Muscle of back (tissue), 11 donors: Measurements from ENCODE around the gene AGAP2. TPM values are rescaled to one million over a fixed set of nuclear protein-coding genes. Genes with fewer than 3 reads are reported as not detected.

ENCODE experiments used
- DNase-seq, 3 donors: peaks; one replicate each; pipeline versions ENCODE4 v3.0.0 to v3.0.0-alpha.2; 2013
- polyA plus RNA-seq, 10 donors: library from polyadenylated mRNA; unstranded; fragments of 120-200 nt; gene quantifications; one replicate each; pipeline ENCODE4 v1.2.1, GENCODE V29; 2013; ENCODE audit not compliant: insufficient read length in 10 of 10

Gene AGAP2
- polyA plus RNA-seq, 10 donors = 5.6 to 12.5 (median 7.3) TPM

- DNase-seq = peak in 1 of 3 donors; percentile 64
These were observed 778 bp downstream of the AGAP2 start for GRCh38 chr12:57737467-57738460.

DNA sequence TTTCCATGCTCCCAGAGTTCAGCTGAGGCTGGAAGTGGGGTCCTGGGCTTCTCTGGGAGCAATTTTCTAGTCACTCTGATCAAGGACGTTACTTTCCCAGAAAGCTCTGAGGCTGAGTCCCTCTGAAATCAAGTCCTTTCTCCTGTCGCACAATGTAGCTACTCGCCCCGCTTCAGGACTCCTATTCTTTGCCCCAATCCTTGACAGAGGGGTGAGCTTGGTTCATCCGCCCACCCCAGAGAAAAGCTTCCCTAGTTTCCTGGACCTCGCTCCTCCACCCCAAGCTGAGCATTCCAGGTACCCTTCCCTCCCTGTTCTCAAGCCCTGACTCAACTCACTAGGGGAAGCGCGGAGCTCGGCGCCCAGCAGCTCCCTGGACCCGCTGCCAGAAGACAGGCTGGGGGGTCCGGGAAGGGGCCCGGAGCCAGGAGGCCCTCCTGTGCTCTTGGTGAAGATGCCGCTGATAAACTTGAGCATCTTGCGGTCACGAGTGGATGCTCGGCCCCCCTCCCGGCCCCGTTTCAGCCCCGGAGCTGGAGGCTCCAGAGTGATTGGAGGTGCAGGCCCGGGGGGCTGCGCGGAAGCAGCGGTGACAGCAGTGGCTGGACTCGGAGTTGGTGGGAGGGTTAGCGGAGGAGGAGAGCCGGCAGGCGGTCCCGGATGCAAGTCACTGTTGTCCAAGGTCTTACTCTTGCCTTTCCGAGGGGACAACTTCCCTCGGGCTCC is 1.6 kb downstream of the AGAP2 start:
- DNase-seq = no peak

- peak in 2 of 3 donors; percentile 61 to 86 for DNase-seq
These were observed 2.4 kb downstream of the AGAP2 start for GRCh38 chr12:57735952-57736740.

GRCh38 chr12:57735198-57735855 is 3.2 kb downstream of the AGAP2 start:
- peak; percentile 72 to 83 (median 74) for DNase-seq

DNA sequence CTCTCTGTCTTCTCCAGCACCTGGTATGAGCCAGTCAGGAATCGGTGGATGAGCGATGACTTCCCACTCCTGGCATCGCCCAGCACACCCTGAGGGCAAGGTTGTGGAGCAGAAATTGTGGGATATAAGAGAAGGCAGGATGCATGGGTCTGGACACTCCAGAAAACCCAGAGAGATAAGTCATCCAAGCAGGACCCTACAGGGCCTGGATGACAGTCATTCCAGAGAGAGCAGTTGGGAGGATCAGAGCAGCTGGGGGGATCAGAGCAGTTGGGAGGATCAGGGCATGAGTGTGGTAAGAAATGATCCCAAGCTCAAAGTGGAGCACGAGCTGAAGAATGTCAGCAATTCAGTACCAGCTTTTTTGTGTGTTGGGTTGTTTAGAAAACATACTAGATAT is 4.0 kb downstream of the AGAP2 start:
- no peak for DNase-seq

- DNase-seq = no peak
These were observed 4.6 kb downstream of the AGAP2 start for GRCh38 chr12:57733928-57734327.

GRCh38 chr12:57732726-57733593 is 5.6 kb downstream of the AGAP2 start:
- DNase-seq = no peak

DNA sequence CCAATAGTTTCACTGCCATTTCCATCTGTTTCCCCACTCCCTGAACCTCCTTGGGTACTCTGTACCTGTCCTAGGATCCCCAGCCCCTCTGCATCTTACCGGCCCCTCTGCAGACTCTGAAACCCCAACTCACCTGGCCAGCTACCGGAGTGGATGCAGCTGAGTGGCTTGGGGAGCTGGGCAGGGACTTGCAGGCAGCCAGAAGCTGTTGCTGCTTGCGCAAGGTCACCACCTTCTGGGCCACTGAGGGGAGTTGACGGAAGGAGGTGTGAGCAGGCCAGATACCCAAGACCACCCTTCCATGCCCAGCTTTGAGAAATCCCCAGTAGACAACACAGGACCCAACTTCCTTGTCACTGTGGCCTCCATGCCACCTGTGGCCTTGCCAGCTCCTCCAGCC is 6.3 kb downstream of the AGAP2 start:
- no peak for DNase-seq

GRCh38 chr12:57731411-57732080 is 7.0 kb downstream of the AGAP2 start:
- DNase-seq = peak in 1 of 3 donors; percentile 0

GRCh38 chr12:57730336-57731067 is 8.0 kb downstream of the AGAP2 start:
- peak in 1 of 3 donors; percentile 1 for DNase-seq

- DNase-seq = peak in 1 of 3 donors; percentile 2
These were observed 9.2 kb downstream of the AGAP2 start for GRCh38 chr12:57729321-57729844.

DNA sequence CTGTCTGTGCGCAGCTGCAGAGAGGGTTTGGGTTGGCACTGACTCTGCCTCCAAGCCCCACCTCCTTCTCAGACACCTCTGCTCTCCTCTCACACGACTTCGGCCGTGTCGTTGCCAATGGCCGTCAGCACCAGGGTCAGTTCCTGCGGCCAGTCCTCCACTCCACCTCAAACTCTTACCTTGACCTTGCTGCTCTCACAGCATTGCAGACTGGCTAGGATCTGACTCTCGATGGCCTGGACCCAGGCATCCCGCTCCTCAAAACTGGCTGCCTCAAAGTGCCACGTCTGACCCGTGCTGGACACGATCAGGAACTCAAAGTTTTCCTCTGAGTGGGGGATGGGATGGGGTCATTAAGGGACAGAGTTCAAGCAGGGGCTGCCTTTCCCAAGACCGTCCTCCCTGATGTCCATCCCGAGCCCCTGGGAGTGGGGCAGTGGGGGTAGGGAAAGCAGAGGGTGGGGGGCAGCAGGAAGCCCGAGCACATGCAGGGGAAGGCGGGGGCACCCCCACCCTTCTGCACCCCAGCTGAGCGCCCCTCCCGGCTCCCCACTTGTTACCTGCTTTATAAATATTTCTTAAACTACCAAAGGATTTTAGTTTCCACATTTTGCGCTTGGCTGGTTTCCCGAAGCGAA is 10.7 kb downstream of the AGAP2 start:
- peak in 1 of 3 donors; percentile 52 for DNase-seq

DNA sequence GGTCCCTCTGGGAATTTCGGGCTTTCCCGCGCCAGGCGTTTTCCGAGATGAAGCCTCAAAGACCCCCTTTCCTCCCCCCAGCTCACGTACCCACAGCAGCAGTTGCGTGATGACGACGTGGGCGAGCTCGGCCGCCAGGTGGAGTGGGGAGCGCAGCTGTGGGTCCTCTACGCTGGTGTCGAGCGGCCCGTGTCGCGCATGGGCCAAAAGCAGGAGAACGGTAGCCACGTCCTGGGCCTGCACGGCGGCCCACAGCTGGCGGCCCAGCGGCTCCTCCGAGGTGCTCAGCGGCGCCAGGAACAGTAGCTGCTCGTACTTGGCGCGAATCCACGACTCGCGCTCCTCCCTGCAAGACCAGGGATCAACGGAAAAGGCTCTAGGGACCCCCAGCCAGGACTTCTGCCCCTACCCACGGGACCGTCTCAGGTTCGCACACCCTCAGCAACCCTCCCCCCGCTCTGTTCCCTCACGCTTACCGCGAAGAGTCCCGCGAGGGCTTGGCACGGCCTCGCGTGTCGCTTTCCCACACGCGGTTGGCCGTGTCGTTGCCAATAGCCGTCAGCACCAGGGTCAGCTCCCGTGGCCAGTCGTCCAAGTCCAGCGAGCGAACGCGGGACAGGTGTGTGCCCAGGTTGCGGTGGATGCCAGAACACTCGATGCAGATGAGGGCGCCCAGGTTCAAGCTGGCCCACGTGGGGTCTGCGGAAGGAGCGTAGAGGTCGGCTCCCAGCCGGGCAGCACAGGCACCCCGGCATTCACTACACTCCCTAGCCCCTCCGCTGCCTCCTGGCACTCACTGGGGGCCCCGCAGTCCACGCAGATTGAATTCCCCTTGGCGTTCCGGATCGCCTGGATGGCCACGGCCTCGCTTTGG is 11.4 kb downstream of the AGAP2 start:
- DNase-seq = peak in 2 of 3 donors; percentile 62 to 84

- DNase-seq = peak in 2 of 3 donors; percentile 72 to 78
These were observed 12.2 kb downstream of the AGAP2 start for GRCh38 chr12:57726151-57726883.

GRCh38 chr12:57725851-57726150 is 12.7 kb downstream of the AGAP2 start:
- no peak for DNase-seq

GRCh38 chr12:57724936-57725740 is 13.4 kb downstream of the AGAP2 start:
- peak in 1 of 3 donors; percentile 4 for DNase-seq
